GM06990 (cell line): ENCODE measurements around the gene PRKN.

ENCODE experiments used
- DNase-seq: peaks from one replicate; pipeline ENCODE4 v3.0.0-alpha.2; 2011; ENCODE audit not compliant: insufficient read length; ENCODE audit errors: extremely low read depth
- H3K27me3 ChIP-seq: replicated peaks from 2 replicates; pipeline ENCODE4 v1.6.0; 2011; ENCODE audit warnings: low read length; ENCODE audit not compliant: control insufficient read depth, insufficient read depth
- H3K36me3 ChIP-seq: 2 replicates; pipeline ENCODE4 v1.5.1; 2011; ENCODE audit warnings: low read length; ENCODE audit not compliant: control insufficient read depth, insufficient read depth
- H3K4me3 ChIP-seq: replicated peaks from 2 replicates; pipeline ENCODE4 v1.5.1; 2011; ENCODE audit warnings: low read depth, mild to moderate bottlenecking, control low read depth, low read length
- TF ChIP-seq, protein P1 (sequence below): IDR thresholded peaks from 2 replicates; pipeline ENCODE4 v1.5.1; 2011; ENCODE audit warnings: low read length, control low read depth, mild to moderate bottlenecking, inconsistent platforms; ENCODE audit not compliant: insufficient read depth, poor library complexity, severe bottlenecking

PRKN gene

DNA sequence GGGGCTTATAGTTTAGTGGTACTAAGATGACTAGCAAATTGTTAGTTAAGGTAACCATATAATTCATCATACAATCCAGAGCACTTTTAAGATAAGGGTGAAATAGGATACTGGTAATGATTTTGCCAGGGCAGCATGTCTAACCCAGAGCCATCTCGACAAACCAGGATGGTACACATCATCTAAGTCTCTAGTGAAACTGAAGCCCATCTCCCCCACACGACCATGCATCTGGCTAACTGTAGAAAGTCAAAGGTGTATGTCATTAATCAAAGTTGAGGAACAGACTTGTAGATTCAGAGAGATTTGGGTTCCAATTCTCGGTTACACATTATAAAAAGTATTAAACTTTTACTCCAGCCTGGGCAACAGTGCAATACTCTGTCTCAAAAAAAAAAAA, 78.3 kb downstream of the PRKN start:
- H3K36me3 ChIP-seq = no peaks in the 10 kb centered on the region
- TF ChIP-seq, protein P1, sequence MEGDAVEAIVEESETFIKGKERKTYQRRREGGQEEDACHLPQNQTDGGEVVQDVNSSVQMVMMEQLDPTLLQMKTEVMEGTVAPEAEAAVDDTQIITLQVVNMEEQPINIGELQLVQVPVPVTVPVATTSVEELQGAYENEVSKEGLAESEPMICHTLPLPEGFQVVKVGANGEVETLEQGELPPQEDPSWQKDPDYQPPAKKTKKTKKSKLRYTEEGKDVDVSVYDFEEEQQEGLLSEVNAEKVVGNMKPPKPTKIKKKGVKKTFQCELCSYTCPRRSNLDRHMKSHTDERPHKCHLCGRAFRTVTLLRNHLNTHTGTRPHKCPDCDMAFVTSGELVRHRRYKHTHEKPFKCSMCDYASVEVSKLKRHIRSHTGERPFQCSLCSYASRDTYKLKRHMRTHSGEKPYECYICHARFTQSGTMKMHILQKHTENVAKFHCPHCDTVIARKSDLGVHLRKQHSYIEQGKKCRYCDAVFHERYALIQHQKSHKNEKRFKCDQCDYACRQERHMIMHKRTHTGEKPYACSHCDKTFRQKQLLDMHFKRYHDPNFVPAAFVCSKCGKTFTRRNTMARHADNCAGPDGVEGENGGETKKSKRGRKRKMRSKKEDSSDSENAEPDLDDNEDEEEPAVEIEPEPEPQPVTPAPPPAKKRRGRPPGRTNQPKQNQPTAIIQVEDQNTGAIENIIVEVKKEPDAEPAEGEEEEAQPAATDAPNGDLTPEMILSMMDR = no peak
- no peaks in the 10 kb centered on the region for H3K27me3 ChIP-seq
- no peak for DNase-seq
- H3K4me3 ChIP-seq = no peak overlapping the region

DNA sequence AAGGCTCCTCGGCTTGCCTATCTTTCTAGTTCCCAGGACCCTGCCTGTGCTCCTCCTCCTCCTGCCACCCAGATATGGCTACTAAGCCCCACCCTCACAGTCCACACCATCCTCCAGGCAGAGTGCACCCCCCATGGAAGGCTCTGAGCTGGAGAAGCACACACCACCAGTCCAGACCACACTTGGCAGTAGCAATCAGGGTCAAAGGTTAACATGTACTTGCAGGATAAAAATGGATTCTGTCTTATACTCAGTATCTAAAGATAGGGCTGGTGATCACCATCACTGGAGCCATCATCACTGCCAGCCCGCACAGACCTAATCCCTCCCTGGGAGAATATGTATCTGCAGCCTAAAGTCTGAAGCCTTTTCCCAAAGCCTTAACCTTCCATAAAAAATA, 83.4 kb downstream of the PRKN start:
- DNase-seq = no peak
- H3K27me3 ChIP-seq = no peaks in the 10 kb centered on the region
- no peak overlapping the region for H3K4me3 ChIP-seq
- H3K36me3 ChIP-seq = no peaks in the 10 kb centered on the region
- TF ChIP-seq, protein P1 = no peak

DNA sequence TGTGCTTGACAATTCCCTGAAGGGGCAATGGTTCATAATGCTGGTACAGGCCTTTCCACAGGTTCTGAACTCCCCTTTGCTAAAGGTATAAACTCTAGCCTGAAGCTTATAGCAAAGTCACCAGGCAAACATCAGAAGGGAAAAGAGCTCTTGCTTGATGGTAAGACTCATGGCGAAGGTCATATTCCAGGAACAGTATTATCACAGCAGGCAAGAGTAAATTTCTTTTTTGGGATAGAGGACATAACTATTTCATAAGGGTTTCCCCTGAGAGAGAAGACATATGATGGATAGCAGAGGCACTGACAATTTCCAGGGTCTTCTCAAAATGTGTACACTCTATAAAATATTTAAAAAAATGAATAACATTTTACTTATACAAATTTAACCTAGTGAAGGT, 86.8 kb downstream of the PRKN start:
- TF ChIP-seq, protein P1 = no peak
- no peak for DNase-seq
- H3K27me3 ChIP-seq = no peaks in the 10 kb centered on the region
- H3K4me3 ChIP-seq = no peak overlapping the region
- no peaks in the 10 kb centered on the region for H3K36me3 ChIP-seq

DNA sequence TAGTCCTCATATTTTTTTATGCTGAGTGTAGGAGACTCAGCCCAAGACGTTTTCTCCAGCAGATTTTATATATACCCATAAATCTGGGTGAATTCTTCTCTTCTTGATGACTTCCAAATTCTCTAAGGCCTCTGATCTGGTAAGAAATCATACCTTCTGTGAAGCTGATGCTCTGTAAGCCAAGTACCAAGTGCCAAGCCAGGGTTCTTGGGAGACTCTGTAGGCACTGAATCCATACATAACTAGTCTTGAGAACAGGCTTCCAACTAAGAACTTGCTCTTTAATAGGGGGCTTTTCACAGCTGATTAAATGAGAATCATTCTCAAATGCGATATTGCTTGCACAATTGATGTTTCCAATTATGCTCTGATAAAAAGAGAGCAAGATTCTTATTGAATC, 87.6 kb downstream of the PRKN start:
- TF ChIP-seq, protein P1 = no peak
- H3K36me3 ChIP-seq = no peaks in the 10 kb centered on the region
- DNase-seq = no peak
- H3K27me3 ChIP-seq = no peaks in the 10 kb centered on the region
- H3K4me3 ChIP-seq = no peak overlapping the region

DNA sequence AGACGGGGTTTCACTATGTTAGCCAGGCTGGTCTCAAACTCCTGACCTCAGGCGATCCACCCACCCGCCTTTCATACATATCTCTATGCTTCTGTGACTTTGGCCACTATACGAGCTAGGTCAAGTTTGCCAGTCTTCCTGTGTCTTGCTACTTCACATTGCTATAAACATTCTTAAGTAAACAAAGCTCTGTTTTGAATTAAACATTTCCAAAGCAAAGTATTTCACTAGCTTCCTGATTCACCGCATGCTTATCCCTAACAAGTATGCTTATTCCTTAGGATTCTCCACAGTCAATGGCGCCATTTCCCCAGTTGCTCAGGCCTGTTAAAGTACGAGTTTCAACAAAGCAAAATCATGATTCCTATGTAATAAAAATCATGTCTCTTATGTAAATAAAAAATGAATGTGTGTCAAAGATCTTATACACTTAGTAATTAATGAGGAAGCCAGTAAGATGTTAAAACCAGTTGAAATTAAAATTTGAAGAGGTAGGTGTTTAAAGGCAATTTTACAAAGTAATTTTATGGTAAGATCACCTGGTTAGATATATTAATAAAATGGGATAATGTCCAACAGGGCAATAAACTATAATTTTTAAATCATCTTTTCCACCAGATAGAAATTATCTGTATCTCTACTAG, 88.5 kb downstream of the PRKN start:
- no peaks in the 10 kb centered on the region for H3K36me3 ChIP-seq
- TF ChIP-seq, protein P1 = no peak
- DNase-seq = no peak
- no peaks in the 10 kb centered on the region for H3K27me3 ChIP-seq
- no peak overlapping the region for H3K4me3 ChIP-seq

DNA sequence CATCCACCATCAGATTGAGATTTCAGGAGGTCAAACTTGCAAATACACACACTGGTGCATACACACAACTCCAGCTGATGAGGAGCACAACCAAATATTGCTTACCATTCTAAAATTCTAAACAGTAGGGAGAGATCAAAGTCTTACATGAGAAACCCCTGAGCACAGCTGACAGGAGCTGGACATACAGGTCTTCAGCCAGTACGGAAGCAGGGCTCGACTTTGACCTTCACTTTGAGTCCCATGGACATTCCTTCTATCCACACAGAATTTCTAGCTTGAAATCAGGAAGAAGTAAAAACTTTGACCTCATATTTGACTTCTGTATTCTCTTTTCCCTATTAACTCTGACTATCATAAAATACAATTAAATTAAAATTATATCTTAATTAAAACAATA, 90.2 kb downstream of the PRKN start:
- no peak for DNase-seq
- Histone ChIP-seq H3K27me3 (no peaks in the 10 kb centered on the region), H3K4me3 (no peak overlapping the region), H3K36me3 (no peaks in the 10 kb centered on the region)
- TF ChIP-seq, protein P1 = no peak
